ENCODE measurements around the gene HTRA2.

DNA sequence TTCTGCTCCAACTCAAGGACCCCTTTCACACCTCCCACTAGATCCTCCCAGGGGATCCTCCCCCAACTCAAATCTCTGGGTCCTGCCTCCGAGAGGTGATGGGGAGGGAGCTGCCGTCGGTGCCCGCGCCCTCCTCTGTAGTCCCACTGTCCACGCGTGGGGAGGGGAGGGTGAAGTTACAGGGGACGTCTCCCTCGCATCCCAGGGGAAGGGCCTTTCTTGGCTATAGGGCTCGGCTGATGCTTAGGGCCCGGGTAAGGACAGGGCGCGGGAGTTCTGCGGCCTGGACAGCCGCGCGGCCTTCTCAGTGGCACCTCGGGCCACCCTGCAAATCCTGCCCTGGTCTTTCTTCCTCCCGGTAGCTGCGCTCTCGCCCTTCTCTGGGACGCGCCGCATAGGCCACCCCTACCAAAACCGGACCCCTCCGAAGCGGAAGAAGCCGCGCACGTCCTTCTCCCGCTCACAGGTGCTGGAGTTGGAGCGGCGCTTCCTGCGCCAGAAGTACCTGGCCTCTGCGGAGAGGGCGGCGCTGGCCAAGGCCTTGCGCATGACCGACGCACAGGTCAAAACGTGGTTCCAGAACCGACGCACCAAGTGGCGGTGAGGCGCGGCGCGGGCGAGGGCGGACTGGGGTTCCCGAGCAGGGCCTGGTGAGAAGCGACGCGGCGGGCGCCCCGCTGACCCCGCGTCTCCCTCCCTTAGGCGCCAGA is 14.3 kb upstream of the HTRA2 start:
- TF ChIP-seq SP1 (IDR thresholded peaks at IDR 0.05) = no peak
- TF ChIP-seq TAF1 (conservative IDR thresholded peaks at IDR 0.05) = no peak
- no peak for TF ChIP-seq JUND (IDR thresholded peaks at IDR 0.05)
- TF ChIP-seq, protein P1, sequence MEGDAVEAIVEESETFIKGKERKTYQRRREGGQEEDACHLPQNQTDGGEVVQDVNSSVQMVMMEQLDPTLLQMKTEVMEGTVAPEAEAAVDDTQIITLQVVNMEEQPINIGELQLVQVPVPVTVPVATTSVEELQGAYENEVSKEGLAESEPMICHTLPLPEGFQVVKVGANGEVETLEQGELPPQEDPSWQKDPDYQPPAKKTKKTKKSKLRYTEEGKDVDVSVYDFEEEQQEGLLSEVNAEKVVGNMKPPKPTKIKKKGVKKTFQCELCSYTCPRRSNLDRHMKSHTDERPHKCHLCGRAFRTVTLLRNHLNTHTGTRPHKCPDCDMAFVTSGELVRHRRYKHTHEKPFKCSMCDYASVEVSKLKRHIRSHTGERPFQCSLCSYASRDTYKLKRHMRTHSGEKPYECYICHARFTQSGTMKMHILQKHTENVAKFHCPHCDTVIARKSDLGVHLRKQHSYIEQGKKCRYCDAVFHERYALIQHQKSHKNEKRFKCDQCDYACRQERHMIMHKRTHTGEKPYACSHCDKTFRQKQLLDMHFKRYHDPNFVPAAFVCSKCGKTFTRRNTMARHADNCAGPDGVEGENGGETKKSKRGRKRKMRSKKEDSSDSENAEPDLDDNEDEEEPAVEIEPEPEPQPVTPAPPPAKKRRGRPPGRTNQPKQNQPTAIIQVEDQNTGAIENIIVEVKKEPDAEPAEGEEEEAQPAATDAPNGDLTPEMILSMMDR (IDR thresholded peaks at IDR 0.05; ENCODE audit: low read depth, low read length, missing input control) = no peak
- no peak for TF ChIP-seq GABPA (IDR thresholded peaks at IDR 0.05 in 1 of 2, conservative IDR thresholded peaks at IDR 0.05 in 1 of 2)
- no peak for TF ChIP-seq RAD21 (IDR thresholded peaks at IDR 0.05)
- TF ChIP-seq, protein P2, sequence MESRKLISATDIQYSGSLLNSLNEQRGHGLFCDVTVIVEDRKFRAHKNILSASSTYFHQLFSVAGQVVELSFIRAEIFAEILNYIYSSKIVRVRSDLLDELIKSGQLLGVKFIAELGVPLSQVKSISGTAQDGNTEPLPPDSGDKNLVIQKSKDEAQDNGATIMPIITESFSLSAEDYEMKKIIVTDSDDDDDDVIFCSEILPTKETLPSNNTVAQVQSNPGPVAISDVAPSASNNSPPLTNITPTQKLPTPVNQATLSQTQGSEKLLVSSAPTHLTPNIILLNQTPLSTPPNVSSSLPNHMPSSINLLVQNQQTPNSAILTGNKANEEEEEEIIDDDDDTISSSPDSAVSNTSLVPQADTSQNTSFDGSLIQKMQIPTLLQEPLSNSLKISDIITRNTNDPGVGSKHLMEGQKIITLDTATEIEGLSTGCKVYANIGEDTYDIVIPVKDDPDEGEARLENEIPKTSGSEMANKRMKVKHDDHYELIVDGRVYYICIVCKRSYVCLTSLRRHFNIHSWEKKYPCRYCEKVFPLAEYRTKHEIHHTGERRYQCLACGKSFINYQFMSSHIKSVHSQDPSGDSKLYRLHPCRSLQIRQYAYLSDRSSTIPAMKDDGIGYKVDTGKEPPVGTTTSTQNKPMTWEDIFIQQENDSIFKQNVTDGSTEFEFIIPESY (IDR thresholded peaks at IDR 0.05) = no peak
- no peak for TF ChIP-seq EGR1 (IDR thresholded peaks at IDR 0.05; ENCODE audit: low read depth in 2 of 2)
- no peak for TF ChIP-seq NR2F2 (IDR thresholded peaks at IDR 0.05)

Measured in liver (tissue), 3 donors.